IMR-90 (cell line): ENCODE measurements around the gene HMGXB3.

Experiments
- MAFK ChIP-seq: IDR thresholded peaks from 2 replicates; pipeline ENCODE4 v1.6.1; 2012; ENCODE audit warnings: low read depth, low read length, improper control_type of control experiment
- NFE2L2 ChIP-seq: fragments of 150-350 bp; IDR thresholded peaks from 2 replicates; pipeline ENCODE4 v1.6.1; 2016; ENCODE audit warnings: low read depth, mild to moderate bottlenecking, low read length
- POLR2A ChIP-seq: IDR thresholded peaks from 2 replicates; pipeline ENCODE4 v1.6.1; 2012; ENCODE audit warnings: mild to moderate bottlenecking, low read depth, low read length
- RAD21 ChIP-seq: IDR thresholded peaks from 2 replicates; pipeline ENCODE4 v1.6.1; 2012; ENCODE audit warnings: low read length, improper control_type of control experiment
- RFX5 ChIP-seq: IDR thresholded peaks from 2 replicates; pipeline ENCODE4 v1.8.0; 2012; ENCODE audit warnings: low read depth, mild to moderate bottlenecking, low read length, moderate library complexity
- SMC3 ChIP-seq: fragments of 150-350 bp; IDR thresholded peaks from 2 replicates; pipeline ENCODE4 v1.6.1; 2016; ENCODE audit warnings: low read depth, mild to moderate bottlenecking, antibody characterized with exemption, low read length, moderate library complexity
- TF ChIP-seq, protein P1 (sequence below): conservative IDR thresholded peaks from 2 replicates; pipeline ENCODE4 v1.5.1; 2012; ENCODE audit warnings: mild to moderate bottlenecking, low read depth, low read length, improper control_type of control experiment
- TF ChIP-seq, protein P2 (sequence below): fragments of 150-350 bp; IDR thresholded peaks from 2 replicates; pipeline ENCODE4 v1.6.1; 2017; ENCODE audit warnings: mild to moderate bottlenecking, antibody characterized with exemption, low read length, low read depth
- TF ChIP-seq, protein P3 (sequence below): fragments of 150-350 bp; IDR thresholded peaks from 2 replicates; pipeline ENCODE4 v1.6.1; 2016; ENCODE audit warnings: low read depth, mild to moderate bottlenecking, low read length, moderate library complexity, borderline replicate concordance

DNA sequence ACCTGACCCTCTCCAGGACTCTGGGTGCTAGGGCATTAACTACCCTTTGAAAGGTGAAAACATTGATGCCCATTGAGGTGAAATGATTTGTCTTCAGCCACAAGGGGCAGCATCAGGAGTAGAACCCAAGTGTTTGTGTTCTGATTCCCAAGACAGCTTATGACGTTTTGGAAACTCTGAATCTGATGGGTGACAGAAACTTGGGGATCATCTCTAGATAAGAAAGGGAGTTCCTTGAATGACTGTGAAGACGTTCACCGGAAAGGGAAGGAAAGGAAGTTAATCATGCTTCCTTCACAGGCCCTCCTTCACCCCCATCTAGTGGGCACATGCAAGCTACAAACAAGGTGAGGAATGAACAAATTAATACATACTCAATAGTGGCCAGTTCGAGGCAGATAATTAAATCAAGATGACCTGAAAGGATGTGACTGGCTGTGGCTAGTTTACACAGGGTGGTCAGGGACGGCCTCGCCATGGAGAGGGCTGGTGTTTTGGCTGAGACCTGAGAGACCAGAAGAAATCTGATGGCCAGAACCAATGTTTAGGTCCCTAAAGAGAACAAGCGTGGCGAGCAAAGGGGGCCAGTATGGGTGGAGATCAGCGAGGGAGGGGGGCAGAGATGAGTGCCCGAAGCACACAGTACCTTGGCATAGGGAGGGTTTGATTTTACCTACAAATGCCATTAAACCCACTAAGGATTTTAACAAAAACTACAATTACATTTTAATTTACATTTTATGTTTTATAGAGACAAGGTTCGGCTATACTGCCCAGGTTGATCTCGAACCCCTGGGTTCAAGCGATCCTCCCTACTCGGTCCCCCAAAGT, 40.9 kb upstream of the HMGXB3 start:
- TF ChIP-seq POLR2A: no peak; the same call in 1 of the 2 replicates
- TF ChIP-seq, protein P1, sequence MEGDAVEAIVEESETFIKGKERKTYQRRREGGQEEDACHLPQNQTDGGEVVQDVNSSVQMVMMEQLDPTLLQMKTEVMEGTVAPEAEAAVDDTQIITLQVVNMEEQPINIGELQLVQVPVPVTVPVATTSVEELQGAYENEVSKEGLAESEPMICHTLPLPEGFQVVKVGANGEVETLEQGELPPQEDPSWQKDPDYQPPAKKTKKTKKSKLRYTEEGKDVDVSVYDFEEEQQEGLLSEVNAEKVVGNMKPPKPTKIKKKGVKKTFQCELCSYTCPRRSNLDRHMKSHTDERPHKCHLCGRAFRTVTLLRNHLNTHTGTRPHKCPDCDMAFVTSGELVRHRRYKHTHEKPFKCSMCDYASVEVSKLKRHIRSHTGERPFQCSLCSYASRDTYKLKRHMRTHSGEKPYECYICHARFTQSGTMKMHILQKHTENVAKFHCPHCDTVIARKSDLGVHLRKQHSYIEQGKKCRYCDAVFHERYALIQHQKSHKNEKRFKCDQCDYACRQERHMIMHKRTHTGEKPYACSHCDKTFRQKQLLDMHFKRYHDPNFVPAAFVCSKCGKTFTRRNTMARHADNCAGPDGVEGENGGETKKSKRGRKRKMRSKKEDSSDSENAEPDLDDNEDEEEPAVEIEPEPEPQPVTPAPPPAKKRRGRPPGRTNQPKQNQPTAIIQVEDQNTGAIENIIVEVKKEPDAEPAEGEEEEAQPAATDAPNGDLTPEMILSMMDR: peak; percentile 40
- TF ChIP-seq, protein P2, sequence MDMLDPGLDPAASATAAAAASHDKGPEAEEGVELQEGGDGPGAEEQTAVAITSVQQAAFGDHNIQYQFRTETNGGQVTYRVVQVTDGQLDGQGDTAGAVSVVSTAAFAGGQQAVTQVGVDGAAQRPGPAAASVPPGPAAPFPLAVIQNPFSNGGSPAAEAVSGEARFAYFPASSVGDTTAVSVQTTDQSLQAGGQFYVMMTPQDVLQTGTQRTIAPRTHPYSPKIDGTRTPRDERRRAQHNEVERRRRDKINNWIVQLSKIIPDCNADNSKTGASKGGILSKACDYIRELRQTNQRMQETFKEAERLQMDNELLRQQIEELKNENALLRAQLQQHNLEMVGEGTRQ: no peak
- peak; percentile 24; the same call in 1 of the 2 replicates for TF ChIP-seq RAD21
- no peak for TF ChIP-seq SMC3
- TF ChIP-seq, protein P3, sequence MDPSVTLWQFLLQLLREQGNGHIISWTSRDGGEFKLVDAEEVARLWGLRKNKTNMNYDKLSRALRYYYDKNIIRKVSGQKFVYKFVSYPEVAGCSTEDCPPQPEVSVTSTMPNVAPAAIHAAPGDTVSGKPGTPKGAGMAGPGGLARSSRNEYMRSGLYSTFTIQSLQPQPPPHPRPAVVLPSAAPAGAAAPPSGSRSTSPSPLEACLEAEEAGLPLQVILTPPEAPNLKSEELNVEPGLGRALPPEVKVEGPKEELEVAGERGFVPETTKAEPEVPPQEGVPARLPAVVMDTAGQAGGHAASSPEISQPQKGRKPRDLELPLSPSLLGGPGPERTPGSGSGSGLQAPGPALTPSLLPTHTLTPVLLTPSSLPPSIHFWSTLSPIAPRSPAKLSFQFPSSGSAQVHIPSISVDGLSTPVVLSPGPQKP: no peak
- TF ChIP-seq NFE2L2: no peak
- TF ChIP-seq RFX5: no peak
- no peak for TF ChIP-seq MAFK
